Sigmoid colon (tissue), 3 donors: ENCODE results near the gene CHMP1A.

Experiments used
- CTCF ChIP-seq, 4 experiments: fragments of 450-650 bp in 3 of 4; fragments of 200-600 bp in 1 of 4; IDR thresholded peaks; one replicate each; pipeline ENCODE4 v1.5.1; 2016 to 2019; ENCODE audit warnings: antibody characterized with exemption in 4 of 4, mild to moderate bottlenecking in 3 of 4, moderate library complexity in 2 of 4
- POLR2A ChIP-seq, 2 donors: fragments of 450-650 bp; IDR thresholded peaks; one replicate each; pipeline ENCODE4 v1.6.1; 2016; ENCODE audit warnings: antibody characterized with exemption in 2 of 2, mild to moderate bottlenecking in 2 of 2, moderate library complexity in 2 of 2

GRCh38 chr16:89691986-89692569 is 34.6 kb upstream of the CHMP1A start:
- TF ChIP-seq CTCF (IDR thresholded peaks at IDR 0.05) (no peak), POLR2A (IDR thresholded peaks at IDR 0.05) (no peak)
